Central memory CD4-positive, alpha-beta T cell (primary cell): Measurements from ENCODE around the gene ALKBH5.

ENCODE experiments used
- DNase-seq: peaks from one replicate; pipeline ENCODE4 v3.0.0; 2022

ALKBH5 gene

GRCh38 chr17:18225121-18225641 lies 41.6 kb downstream of the ALKBH5 start, which contains the start of gene LLGL1:
LLGL1 (plus strand) TSS chr17:18225635; CDS start chr17:18225683, 48 bp downstream.
- DNase-seq, result peak; percentile 95

GRCh38 chr17:18225642-18226283 lies 42.1 kb downstream of the ALKBH5 start:
- no peak for DNase-seq

- no peak for DNase-seq
Observed at GRCh38 chr17:18226284-18226945, 42.8 kb downstream of the ALKBH5 start.

GRCh38 chr17:18227635-18228034 lies 44.0 kb downstream of the ALKBH5 start:
- no peak for DNase-seq

GRCh38 chr17:18228176-18228682 lies 44.6 kb downstream of the ALKBH5 start:
- DNase-seq, result no peak

GRCh38 chr17:18229254-18229653 lies 45.6 kb downstream of the ALKBH5 start:
- no peak for DNase-seq

GRCh38 chr17:18229771-18230170 lies 46.1 kb downstream of the ALKBH5 start:
- no peak for DNase-seq

GRCh38 chr17:18230288-18231141 lies 46.9 kb downstream of the ALKBH5 start:
- DNase-seq, result no peak

- DNase-seq, result no peak
Observed at GRCh38 chr17:18231164-18231563, 47.5 kb downstream of the ALKBH5 start.

GRCh38 chr17:18233803-18234518 lies 50.3 kb downstream of the ALKBH5 start:
- DNase-seq, result no peak

- no peak for DNase-seq
Observed at GRCh38 chr17:18234853-18235380, 51.3 kb downstream of the ALKBH5 start.

GRCh38 chr17:18235743-18236256 lies 52.2 kb downstream of the ALKBH5 start:
- DNase-seq, result no peak

- no peak for DNase-seq
Observed at GRCh38 chr17:18236494-18236893, 52.9 kb downstream of the ALKBH5 start.

- no peak for DNase-seq
Observed at GRCh38 chr17:18237461-18237860, 53.8 kb downstream of the ALKBH5 start.

GRCh38 chr17:18238299-18238698 lies 54.7 kb downstream of the ALKBH5 start:
- no peak for DNase-seq

- no peak for DNase-seq
Observed at GRCh38 chr17:18240449-18240848, 56.8 kb downstream of the ALKBH5 start.

GRCh38 chr17:18241229-18241871 lies 57.7 kb downstream of the ALKBH5 start:
- no peak for DNase-seq

GRCh38 chr17:18245038-18245776 lies 61.6 kb downstream of the ALKBH5 start:
- no peak for DNase-seq

GRCh38 chr17:18246109-18246725 lies 62.6 kb downstream of the ALKBH5 start:
- DNase-seq, result no peak
